Smooth muscle cell (in vitro differentiated cells): Measurements from ENCODE around the gene PRSS21. TPM values are rescaled to one million over a fixed set of nuclear protein-coding genes. Genes with fewer than 3 reads are reported as not detected.

Experiments
- DNase-seq: peaks from one replicate; lab custom pipeline; 2025; ENCODE audit not compliant: unreplicated experiment; lab: John Stamatoyannopoulos, UW
- H2AFZ ChIP-seq: fragments of 200-600 bp; sonication (generic); 2 replicates; pipeline ENCODE4 v1.6.0; 2016; ENCODE audit warnings: antibody characterized with exemption, low read depth, mild to moderate bottlenecking
- H3F3A ChIP-seq: fragments of 200-600 bp; sonication (generic); 2 replicates; pipeline ENCODE4 v1.6.0; 2017; ENCODE audit warnings: antibody characterized with exemption, low read depth
- H3K27ac ChIP-seq: fragments of 200-600 bp; sonication (generic); 2 replicates; pipeline ENCODE4 v1.5.1; 2016; ENCODE audit warnings: low read depth, mild to moderate bottlenecking
- H3K27me3 ChIP-seq: fragments of 200-600 bp; sonication (generic); 2 replicates; pipeline ENCODE4 v1.6.1; 2016; ENCODE audit warnings: low read depth, mild to moderate bottlenecking
- H3K36me3 ChIP-seq: fragments of 200-600 bp; sonication (generic); 2 replicates; pipeline ENCODE4 v1.5.1; 2016; ENCODE audit warnings: low read depth
- H3K4me1 ChIP-seq: fragments of 200-600 bp; sonication (generic); 2 replicates; pipeline ENCODE4 v1.5.1; 2016; ENCODE audit warnings: low read depth
- H3K4me2 ChIP-seq: fragments of 200-600 bp; sonication (generic); 2 replicates; pipeline ENCODE4 v1.6.0; 2016; ENCODE audit warnings: mild to moderate bottlenecking
- H3K4me3 ChIP-seq: fragments of 200-600 bp; sonication (generic); 2 replicates; pipeline ENCODE4 v1.5.1; 2016; ENCODE audit warnings: mild to moderate bottlenecking
- H3K79me2 ChIP-seq: fragments of 200-600 bp; sonication (generic); 2 replicates; pipeline ENCODE4 v1.6.0; 2016; ENCODE audit warnings: low read depth, mild to moderate bottlenecking
- H3K9ac ChIP-seq: fragments of 200-600 bp; sonication (generic); 2 replicates; pipeline ENCODE4 v1.6.0; 2016; ENCODE audit warnings: low read depth
- H3K9me3 ChIP-seq: fragments of 200-600 bp; sonication (generic); replicated peaks from 2 replicates; pipeline ENCODE4 v1.5.1; 2016; ENCODE audit warnings: low read depth
- H4K20me1 ChIP-seq: fragments of 200-600 bp; sonication (generic); 2 replicates; pipeline ENCODE4 v1.6.0; 2016; ENCODE audit warnings: low read depth
- CTCF ChIP-seq: fragments of 200-600 bp; sonication (generic); IDR thresholded peaks from 2 replicates; pipeline ENCODE4 v1.5.1; 2017; ENCODE audit warnings: borderline replicate concordance, mild to moderate bottlenecking, antibody characterized with exemption; ENCODE audit not compliant: insufficient read depth, poor library complexity, severe bottlenecking
- WGBS: methylation state at CpG from one replicate; pipeline ENCODE4 v1.1.7; 2016; ENCODE audit warnings: low lambda C conversion rate; 5-methylcytosine and 5-hydroxymethylcytosine counted together
- polyA plus RNA-seq: library from polyadenylated mRNA; unstranded; fragments of >200 nt; fragmentation: Nextera tagmentation; extraction: Ambion mirVana; gene quantifications from 2 replicates; pipeline ENCODE4 v1.2.1, GENCODE V29; 2016
- total RNA-seq: library from RNA; depleted of rRNA; stranded (reverse); fragments of >200 nt; gene quantifications from 2 replicates; pipeline ENCODE4 v1.2.3, GENCODE V29; 2014

PRSS21 gene
- total and polyA plus RNA-seq, 2 experiments from 2014 or later: not detected

DNA sequence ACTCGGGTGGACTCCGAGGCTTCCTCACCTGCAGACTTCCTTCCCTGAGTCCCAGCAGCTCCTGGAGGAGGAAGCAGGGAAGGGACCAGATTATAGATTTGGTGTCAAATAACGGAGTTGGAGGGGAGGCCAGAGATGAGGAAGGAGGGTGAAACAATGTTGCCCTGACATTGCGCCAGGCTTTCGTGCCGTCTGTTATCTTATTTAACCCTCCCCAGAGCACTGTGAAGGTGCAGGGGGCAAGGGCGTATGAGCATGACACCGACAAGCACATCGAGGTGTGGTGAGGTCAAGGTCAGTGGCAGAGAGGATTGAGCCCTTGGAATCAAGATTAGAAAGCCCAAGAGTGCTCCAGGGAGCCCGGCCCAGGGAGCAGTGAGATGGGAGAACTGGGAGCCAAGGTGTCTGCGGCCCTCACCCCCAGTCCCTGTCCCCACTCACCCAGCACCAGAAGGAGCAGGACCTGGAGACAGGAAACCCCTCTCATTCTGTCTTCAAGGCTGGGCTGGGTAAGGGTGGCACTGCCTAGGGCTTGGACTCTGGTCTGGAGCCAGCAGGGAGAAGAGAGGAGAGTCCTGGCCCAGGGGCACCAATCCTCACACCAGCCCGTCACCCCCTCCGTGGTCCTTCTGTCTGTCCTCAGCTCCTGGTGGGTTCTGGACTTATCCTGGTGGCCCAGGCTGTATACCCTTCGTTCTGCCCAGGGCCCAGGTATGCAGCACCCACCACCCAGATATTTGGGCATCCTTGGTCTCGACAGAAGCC is 30.8 kb upstream of the PRSS21 start:
- no peak for TF ChIP-seq CTCF
- Histone ChIP-seq H3K79me2 (no peaks in the 10 kb centered on the region), H3K27ac (no peak overlapping the region), H3F3A (no peaks in the 10 kb centered on the region), H4K20me1 (no peaks in the 10 kb centered on the region), H3K9me3 (no peaks in the 10 kb centered on the region), H3K36me3 (no peaks in the 10 kb centered on the region), H3K4me1 (no peaks in the 10 kb centered on the region), H2AFZ (no peak overlapping the region), H3K4me2 (no peak overlapping the region), H3K27me3 (peaks cover 18% of the 10 kb centered on the region), H3K4me3 (no peak overlapping the region), H3K9ac (no peak overlapping the region)
- 86% methylated on average over 14 of the region's 15 CpGs for WGBS
- no peak for DNase-seq

DNA sequence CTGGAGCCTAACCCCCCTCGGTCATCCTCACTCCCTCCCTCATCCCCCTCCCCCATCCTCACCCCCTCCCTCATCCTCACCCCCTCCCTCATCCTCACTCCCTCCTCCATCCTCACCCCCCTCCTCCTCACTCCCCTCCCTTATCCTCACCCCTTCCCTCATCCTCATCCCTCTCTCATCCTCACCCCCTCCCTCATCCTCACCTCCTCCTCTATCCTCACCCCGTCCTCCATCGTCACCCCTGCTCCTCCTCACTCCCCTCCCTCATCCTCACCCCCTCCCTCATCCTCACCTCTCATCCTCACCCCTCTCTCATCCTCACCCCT is 30.2 kb upstream of the PRSS21 start:
- H3K27me3 ChIP-seq: peaks cover 18% of the 10 kb centered on the region
- WGBS: no CpG with 5 or more reads among the region's 3 CpGs
- no peak for DNase-seq

GRCh38 chr16:2787406-2787805 is 29.6 kb upstream of the PRSS21 start, which contains the start of gene PRSS33:
TSS of gene PRSS33 (minus strand) at chr16:2787560. CDS start at chr16:2786547, 1,013 bp downstream.
- Histone ChIP-seq H4K20me1 (no peaks in the 10 kb centered on the region), H3F3A (no peaks in the 10 kb centered on the region), H3K9ac (no peak within 1 kb of the TSS), H3K4me1 (no peaks in the 10 kb centered on the region), H3K27me3 (peaks cover 18% of the 10 kb centered on the region), H3K9me3 (no peaks in the 10 kb centered on the region), H3K79me2 (no peaks in the 10 kb centered on the region), H3K27ac (no peak within 1 kb of the TSS), H3K4me2 (no peak within 1 kb of the TSS), H3K36me3 (no peaks in the 10 kb centered on the region), H3K4me3 (no peak within 1 kb of the TSS), H2AFZ (no peak within 1 kb of the TSS)
- WGBS: 73% methylated on average over 10 of the region's 10 CpGs
- TF ChIP-seq CTCF: no peak
- DNase-seq: no peak

More for the DNA sequence above, 30.2 kb upstream of the PRSS21 start:
- no peak overlapping the region for H3K27ac ChIP-seq
- no peak for TF ChIP-seq CTCF
- H3K9me3 ChIP-seq: no peaks in the 10 kb centered on the region
- no peak overlapping the region for H2AFZ ChIP-seq
- no peak overlapping the region for H3K4me3 ChIP-seq
- no peaks in the 10 kb centered on the region for H3K36me3 ChIP-seq
- no peak overlapping the region for H3K9ac ChIP-seq
- no peaks in the 10 kb centered on the region for H3K79me2 ChIP-seq
- H3F3A ChIP-seq: no peaks in the 10 kb centered on the region
- no peaks in the 10 kb centered on the region for H3K4me1 ChIP-seq
- no peak overlapping the region for H3K4me2 ChIP-seq
- H4K20me1 ChIP-seq: no peaks in the 10 kb centered on the region

- TF ChIP-seq CTCF: no peak
Measured at GRCh38 chr16:2787961-2788360, 29.1 kb upstream of the PRSS21 start.

More at GRCh38 chr16:2787961-2788360, 29.1 kb upstream of the PRSS21 start:
- H3K4me1 ChIP-seq: no peaks in the 10 kb centered on the region
- 72% methylated on average over 7 of the region's 7 CpGs for WGBS
- H3K9me3 ChIP-seq: no peaks in the 10 kb centered on the region
- no peak overlapping the region for H3K4me3 ChIP-seq
- no peak overlapping the region for H2AFZ ChIP-seq
- peaks cover 18% of the 10 kb centered on the region for H3K27me3 ChIP-seq
- no peaks in the 10 kb centered on the region for H3K36me3 ChIP-seq
- no peak overlapping the region for H3K4me2 ChIP-seq
- DNase-seq: no peak
- no peak overlapping the region for H3K9ac ChIP-seq
- no peaks in the 10 kb centered on the region for H4K20me1 ChIP-seq
- H3F3A ChIP-seq: no peaks in the 10 kb centered on the region
- H3K27ac ChIP-seq: no peak overlapping the region
- no peaks in the 10 kb centered on the region for H3K79me2 ChIP-seq
